EL (cell line): ENCODE measurements around the gene KIF3A.

ENCODE experiments used
- DNase-seq: peaks from one replicate; pipeline ENCODE4 v3.0.0-alpha.2; 2016

Gene KIF3A

GRCh38 chr5:132675936-132676689 lies 61.2 kb downstream of the KIF3A start:
- DNase-seq, result no peak

- DNase-seq, result peak; percentile 96
Measured at GRCh38 chr5:132674671-132675506, 62.5 kb downstream of the KIF3A start.

GRCh38 chr5:132673939-132674630 lies 63.3 kb downstream of the KIF3A start, which contains the start of gene IL4:
Gene IL4 (plus strand): TSS chr5:132673989. CDS start chr5:132674051, 62 bp downstream.
- no peak for DNase-seq

- no peak for DNase-seq
Measured at GRCh38 chr5:132673488-132673887, 63.9 kb downstream of the KIF3A start.

- no peak for DNase-seq
Measured at GRCh38 chr5:132671000-132671399, 66.3 kb downstream of the KIF3A start.

GRCh38 chr5:132669966-132670882 lies 67.1 kb downstream of the KIF3A start:
- no peak for DNase-seq

GRCh38 chr5:132669455-132669820 lies 67.9 kb downstream of the KIF3A start:
- no peak for DNase-seq

- DNase-seq, result no peak
Measured at GRCh38 chr5:132668706-132669454, 68.5 kb downstream of the KIF3A start.

GRCh38 chr5:132667761-132668705 lies 69.3 kb downstream of the KIF3A start:
- no peak for DNase-seq

GRCh38 chr5:132667309-132667708 lies 70.0 kb downstream of the KIF3A start:
- DNase-seq, result no peak

- no peak for DNase-seq
Measured at GRCh38 chr5:132666310-132667123, 70.8 kb downstream of the KIF3A start.

- no peak for DNase-seq
Measured at GRCh38 chr5:132665574-132666080, 71.7 kb downstream of the KIF3A start.

GRCh38 chr5:132664696-132665209 lies 72.6 kb downstream of the KIF3A start:
- no peak for DNase-seq

GRCh38 chr5:132663771-132664695 lies 73.3 kb downstream of the KIF3A start:
- DNase-seq, result no peak

- no peak for DNase-seq
Measured at GRCh38 chr5:132662925-132663770, 74.2 kb downstream of the KIF3A start.

GRCh38 chr5:132662004-132662401 lies 75.3 kb downstream of the KIF3A start:
- DNase-seq, result no peak
